Ramos (cell line): ENCODE results near the gene RPSA.

ENCODE experiments used
- in situ Hi-C: fragments of 300-500 bp; cut with MboI; formaldehyde crosslinking; loops from one replicate; pipeline ENCODE4 v1.14.3; 2022; ENCODE audit warnings: low sequenced_read_pairs; ENCODE audit not compliant: unreplicated experiment

RPSA gene

GRCh38 chr3:39415302-39415701 lies 8.8 kb downstream of the RPSA start:
- in situ Hi-C loops: loop anchor here (25.0 kb wide), 1 partner anchor 1047 kb away; the partner anchor contains the start of gene RPL14

GRCh38 chr3:39415983-39416382 lies 9.5 kb downstream of the RPSA start:
- in situ Hi-C loops: loop anchor here (25.0 kb wide), 1 partner anchor 1046 kb away; the partner anchor contains the start of gene RPL14

GRCh38 chr3:39416998-39417397 lies 10.5 kb downstream of the RPSA start:
- in situ Hi-C loops: loop anchor here (25.0 kb wide), 1 partner anchor 1045 kb away; the partner anchor contains the start of gene RPL14

- in situ Hi-C loops: loop anchor here (25.0 kb wide), 1 partner anchor 1044 kb away; the partner anchor contains the start of gene RPL14
Observed at GRCh38 chr3:39418556-39419225, 12.2 kb downstream of the RPSA start.

GRCh38 chr3:39419742-39420315 lies 13.3 kb downstream of the RPSA start:
- in situ Hi-C loops: loop anchor here (25.0 kb wide), 1 partner anchor 1042 kb away; the partner anchor contains the start of gene RPL14

GRCh38 chr3:39420543-39420942 lies 14.0 kb downstream of the RPSA start:
- in situ Hi-C loops: loop anchor here (25.0 kb wide), 1 partner anchor 1042 kb away; the partner anchor contains the start of gene RPL14

- in situ Hi-C loops: loop anchor here (25.0 kb wide), 1 partner anchor 1039 kb away; the partner anchor contains the start of gene RPL14
Observed at GRCh38 chr3:39423436-39423970, 17.0 kb downstream of the RPSA start.

GRCh38 chr3:39426312-39426711 lies 19.8 kb downstream of the RPSA start:
- in situ Hi-C loops: no loop called here

GRCh38 chr3:39427506-39427905 lies 21.0 kb downstream of the RPSA start:
- in situ Hi-C loops: no loop called here

GRCh38 chr3:39428745-39429201 lies 22.3 kb downstream of the RPSA start:
- in situ Hi-C loops: no loop called here

GRCh38 chr3:39429466-39429865 lies 22.9 kb downstream of the RPSA start:
- in situ Hi-C loops: no loop called here

GRCh38 chr3:39432342-39432741 lies 25.8 kb downstream of the RPSA start:
- in situ Hi-C loops: no loop called here

- in situ Hi-C loops: no loop called here
Observed at GRCh38 chr3:39433642-39434041, 27.1 kb downstream of the RPSA start.

GRCh38 chr3:39434574-39434973 lies 28.1 kb downstream of the RPSA start:
- in situ Hi-C loops: no loop called here

GRCh38 chr3:39435006-39435748 lies 28.7 kb downstream of the RPSA start:
- in situ Hi-C loops: no loop called here

- in situ Hi-C loops: no loop called here
Observed at GRCh38 chr3:39438880-39439279, 32.4 kb downstream of the RPSA start.

- in situ Hi-C loops: no loop called here
Observed at GRCh38 chr3:39440316-39440715, 33.8 kb downstream of the RPSA start.

GRCh38 chr3:39443530-39443929 lies 37.0 kb downstream of the RPSA start:
- in situ Hi-C loops: no loop called here

- in situ Hi-C loops: no loop called here
Observed at GRCh38 chr3:39445927-39446326, 39.4 kb downstream of the RPSA start.

- in situ Hi-C loops: no loop called here
Observed at GRCh38 chr3:39446444-39446843, 39.9 kb downstream of the RPSA start.
